Hippocampal formation (tissue), 2 donors: ENCODE measurements around the gene NRAP.
A peak's percentile ranks its signal among the peaks of the same experiment; 100 is the strongest.

Experiments used
- DNase-seq, 2 donors: peaks; one replicate each; lab custom pipeline; 2025; lab: John Stamatoyannopoulos, UW

Gene NRAP

DNA sequence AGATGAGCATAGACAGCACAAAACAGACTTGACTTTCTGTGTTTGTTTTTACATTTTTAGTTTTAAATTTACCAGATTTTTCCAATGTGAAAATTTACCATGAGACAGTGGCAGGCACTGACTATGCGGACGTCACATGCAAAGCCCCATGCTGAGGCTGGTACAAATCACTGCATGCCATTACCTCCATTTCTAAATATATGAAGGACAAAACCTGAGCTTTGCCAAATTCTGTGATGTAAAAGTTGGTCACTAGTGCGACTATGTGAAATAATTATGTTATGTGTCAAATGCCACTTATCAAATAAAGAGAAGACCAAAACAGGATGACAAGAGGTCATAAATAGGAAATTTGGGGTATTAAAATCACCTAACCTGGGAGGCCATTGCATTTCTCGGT, 22.1 kb downstream of the NRAP start:
- no peak for DNase-seq

DNA sequence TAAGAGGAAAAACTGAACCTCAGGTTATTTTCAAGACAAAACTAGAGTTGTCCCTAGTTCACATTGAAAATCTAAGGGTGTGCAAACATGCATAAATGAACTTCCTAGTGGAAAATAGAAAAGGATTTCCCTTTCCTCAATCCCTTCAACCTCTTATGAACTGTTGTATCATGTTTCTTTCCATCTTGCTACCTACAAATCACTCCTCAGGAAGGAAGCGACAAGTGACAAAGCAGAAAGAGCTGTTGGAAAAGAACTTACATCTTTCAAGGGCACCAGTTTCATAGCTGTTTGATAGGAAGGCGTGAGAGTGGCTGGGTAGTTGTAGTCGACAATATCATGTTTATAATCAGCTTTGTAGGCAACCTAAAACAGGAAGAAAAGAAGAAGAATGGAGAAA, 23.9 kb downstream of the NRAP start:
- no peak for DNase-seq

DNA sequence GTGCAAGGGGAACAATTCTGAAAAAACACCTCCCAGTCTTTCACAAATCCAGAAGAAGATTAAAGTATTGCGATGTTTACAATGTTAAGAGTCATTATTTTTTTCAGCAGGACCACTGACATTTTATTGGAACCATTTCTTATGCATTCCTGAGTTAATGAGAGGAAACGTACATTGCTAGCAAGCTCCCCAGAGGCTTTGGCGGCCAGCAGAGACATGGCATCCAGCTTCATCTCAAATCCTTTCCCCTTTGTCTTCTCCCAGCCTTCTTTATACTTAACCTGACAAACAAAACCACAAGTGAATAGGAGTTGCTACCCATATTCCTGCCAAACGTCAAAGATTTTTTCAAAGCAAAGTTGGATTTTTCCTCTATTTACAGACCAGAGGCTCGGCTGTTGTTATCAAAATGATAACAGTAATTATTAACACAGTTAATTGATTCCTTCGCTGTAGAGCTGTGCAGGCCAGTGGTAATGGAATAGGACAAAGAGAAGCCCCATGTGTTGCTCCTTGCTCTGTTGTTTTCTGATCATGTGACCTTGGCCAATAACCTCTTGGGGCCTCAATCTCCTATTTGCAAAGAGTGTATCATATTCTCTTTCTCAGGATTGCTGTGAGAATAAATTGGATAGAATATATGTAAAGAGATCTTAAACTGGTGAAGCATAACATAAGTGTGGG, 32.0 kb downstream of the NRAP start:
- DNase-seq: no peak

DNA sequence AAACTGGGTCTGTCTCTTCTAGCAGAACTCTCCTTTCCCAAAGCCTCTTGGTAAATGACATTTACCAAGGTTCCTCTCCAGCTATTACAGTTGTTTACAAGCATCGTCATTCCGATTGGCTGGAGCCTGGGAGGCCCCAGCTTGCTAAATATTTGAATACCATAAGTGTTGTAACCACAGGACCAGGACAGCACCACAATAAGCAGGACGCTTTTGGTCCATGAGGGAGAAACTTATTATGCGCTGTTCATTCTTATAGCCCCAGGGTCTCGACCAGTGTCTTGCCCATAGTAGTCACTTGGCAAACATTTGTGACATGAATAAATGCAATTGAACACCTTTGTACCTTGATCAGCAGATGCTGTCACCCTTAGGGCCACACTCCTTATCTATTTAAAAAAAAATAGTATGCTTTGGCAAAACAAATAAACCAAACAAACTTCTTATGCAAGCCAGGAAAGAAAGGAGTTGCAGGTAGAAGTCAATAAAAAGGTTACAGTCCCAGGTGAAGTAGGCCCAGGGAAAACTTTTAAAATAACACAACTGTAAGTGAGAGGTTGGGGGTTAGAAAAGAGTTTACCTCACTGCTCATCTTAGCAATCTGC, 32.8 kb downstream of the NRAP start:
- DNase-seq: no peak

DNA sequence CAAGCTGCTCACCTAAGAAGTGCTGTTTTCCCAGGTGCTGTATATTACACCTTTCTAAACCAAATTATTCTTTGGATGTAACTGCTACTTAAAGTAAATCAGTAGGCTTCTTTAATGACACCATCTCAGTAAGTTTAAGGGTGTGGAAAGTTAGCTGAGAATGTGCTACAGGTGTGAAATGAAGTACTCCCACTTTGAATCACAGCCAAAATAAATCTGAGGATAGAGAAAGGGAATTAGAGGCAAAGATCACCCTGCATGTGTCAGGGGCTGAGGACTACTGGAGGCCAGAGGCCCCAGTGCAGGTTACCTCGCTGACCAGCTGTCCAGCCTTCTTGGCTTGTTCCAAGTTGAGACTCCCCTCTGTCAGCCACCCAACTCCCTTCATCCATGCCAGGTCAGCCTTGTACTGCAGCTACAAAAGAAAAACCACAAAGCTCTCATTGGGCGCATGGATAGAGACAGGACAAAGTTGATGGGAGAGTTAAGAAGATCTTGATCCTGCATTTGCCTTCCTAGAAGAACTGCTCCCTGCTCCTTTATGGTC, 35.2 kb downstream of the NRAP start:
- no peak for DNase-seq

DNA sequence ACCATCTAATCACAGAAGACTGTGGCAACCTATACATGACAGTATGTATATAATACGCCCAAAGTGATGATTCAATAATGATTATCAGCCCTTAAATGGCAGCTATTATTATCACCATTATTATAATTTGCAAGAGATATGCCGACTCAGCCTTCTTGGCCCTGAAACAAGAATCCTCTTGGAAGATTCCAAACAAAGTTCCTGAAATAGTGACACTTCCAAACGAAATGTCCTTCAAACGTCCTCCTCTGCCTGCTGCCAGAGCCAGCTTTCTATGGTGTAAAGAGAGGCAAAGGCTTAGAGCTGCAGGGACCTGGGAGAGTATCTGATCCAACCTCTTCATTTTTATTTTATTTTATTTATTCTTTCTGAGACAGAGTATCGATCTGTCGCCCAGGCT, 36.0 kb downstream of the NRAP start:
- DNase-seq: no peak

DNA sequence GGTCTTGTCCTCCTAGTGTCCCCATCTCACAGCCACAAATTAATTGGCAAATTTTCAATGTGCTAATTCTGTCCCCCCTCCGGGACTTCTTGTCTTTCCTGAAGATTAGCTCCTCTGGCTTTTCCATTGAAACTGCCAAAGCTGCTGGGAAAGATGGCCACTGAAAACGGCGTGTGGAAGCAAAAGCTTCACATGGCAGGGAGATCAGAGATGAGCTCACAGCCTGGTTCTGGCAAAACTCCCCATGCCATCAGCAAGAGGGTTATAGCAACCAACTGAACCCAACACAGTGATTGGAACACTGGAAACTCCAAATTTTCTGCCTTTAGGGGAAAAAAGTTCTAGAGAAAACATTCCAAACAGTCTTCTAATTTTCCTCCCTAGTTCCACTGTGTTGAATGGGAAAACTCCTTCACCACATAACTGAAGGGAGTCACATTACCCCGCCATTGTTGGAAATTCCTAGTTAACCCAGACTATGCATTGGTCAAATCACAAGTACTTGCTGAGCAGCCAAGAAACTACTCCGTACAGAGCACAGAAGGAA, 37.0 kb downstream of the NRAP start:
- DNase-seq: no peak

DNA sequence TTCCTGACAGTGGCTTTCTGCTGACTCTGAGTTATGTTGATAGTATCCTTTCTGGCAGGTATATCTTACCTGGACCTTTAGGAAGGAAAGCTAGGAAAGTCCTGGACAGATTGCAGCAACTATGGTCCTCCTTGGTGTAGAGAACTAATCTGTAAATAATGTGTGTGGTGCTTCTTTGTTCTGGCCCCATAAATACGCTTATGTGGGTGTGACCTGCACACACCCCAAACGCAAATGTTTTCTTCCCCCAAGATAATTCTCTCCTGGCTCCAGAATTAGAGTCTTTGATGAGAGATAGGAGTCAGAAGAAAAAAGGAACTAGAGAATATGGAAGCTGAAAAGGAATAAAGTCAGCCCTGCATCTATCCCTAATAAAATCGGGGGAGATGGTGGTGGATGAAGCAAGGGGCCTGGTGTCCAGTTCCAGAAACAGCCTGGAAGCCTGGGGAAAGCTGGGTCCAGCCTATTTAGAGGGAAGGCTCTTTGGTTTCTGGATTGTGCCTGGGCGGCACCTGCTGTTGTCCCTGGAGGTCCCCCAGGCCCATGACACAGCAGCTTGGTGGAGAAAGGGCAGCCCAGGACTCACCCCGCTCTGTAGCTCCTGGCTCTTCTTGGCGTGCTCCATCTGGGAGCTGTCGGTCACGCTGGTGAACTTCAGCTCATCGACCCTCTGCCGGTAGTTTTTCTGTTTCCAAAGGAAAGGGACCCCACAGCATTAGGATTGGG, 38.2 kb downstream of the NRAP start:
- no peak for DNase-seq

DNA sequence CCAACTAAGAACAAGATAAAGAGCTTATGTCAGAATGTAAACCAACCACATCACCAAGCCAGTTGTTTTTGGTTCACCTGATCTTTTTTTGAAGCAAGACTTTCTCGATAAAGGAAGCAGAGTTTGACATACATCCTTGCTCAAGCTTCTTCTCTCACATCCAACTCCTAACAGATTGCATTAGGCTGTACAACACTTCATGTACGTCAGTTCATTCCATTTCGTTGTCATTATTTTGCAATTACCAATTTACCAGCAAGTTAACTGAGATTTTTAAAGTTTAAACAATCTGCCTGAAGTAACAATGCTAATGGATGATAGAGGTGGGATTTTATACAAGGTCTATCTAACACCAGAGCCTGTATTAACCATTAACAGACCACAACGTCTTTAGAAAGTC, 41.0 kb downstream of the NRAP start:
- no peak for DNase-seq

DNA sequence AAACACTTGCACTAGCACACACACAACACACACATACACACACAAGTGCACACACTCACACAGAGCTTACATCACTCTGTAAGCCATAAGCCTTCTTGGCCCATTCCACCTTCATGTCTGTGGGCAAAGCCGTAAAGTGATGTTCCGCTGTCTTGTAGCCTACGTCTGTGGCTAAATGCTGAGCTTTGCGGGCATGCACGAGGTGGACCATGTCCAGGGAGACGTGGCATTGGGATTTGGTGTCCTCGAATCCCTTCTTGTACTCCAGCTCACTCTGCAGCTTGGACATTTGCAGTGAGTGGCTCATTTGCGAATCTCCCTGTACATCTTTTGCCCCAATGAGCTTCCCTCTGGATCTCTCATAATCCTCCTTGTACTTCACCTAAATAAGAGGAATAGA, 42.0 kb downstream of the NRAP start:
- DNase-seq: no peak

DNA sequence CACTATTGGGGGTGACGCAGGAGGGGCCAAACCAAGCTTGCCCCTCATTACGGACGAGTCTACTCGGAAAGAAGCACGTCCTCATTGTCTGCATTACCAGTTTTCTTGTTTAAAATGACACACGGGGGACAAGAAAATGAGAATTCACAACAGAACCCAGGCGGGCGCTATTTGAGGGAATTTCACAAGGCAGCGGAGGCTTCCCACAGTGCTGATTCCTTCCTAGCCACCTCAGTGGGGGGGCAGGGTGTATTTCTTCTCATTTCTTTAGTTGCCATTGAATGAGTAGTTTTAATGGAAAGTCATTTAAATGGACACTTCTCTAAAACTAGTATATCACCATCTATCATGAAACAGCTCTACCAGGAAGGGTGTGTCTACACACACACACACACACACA, 42.9 kb downstream of the NRAP start:
- DNase-seq: no peak

DNA sequence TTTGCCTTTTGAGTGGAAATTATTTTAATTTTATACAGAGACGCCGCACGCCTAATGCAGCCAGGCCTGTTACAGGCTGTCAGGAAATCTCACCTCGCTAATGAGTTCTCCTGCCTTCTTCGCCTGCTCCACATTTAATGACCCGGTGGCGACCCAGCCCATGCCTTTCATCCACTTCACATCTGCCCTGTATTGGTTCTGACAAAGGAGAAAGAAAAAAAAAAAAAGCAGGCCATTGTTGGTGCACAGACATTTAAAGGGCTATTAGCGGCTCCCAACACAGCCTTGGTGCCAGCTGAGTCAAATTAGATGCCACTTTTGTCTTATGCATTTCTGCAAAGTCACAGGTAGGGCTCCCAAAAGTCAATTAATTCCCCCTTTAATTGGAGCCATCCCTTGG, 43.3 kb downstream of the NRAP start:
- DNase-seq: no peak

DNA sequence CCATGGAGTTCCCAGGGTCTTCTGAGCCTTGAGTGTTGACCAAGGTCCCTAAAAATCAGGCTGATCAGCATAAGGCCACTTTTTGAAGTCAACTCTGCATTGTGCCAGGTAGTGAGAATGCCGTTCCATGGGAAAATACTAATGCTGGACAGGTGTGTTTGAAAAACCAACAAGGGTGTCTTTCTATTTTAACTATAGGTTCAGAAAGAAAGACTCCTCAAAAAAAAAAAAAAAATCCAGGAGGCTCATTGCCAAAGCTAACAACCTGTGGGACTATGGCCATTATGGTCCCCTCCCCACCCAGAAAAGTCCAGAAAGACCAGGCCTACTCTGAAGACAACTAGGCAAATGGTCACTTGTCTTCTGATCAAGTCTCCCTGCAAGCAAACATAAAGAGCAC, 44.4 kb downstream of the NRAP start:
- DNase-seq: no peak

DNA sequence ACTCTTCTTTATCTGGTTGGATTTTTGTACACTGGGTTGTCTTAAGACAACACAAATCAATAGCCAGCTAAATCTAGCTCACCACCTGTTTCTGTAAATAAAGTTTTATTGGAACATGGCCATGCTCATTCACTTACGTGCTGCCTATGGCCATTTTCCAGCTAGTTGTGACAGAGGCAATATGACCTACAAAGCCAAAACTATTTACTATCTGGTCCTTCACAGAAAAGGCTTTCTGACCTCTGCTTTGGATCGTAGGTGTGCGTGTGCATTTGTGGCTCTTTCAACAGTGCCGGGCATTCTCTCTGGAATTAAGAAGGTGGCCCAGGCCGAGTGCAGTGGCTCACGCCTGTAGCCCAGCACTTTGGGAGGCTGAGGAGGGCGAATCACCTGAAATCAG, 45.5 kb downstream of the NRAP start:
- no peak for DNase-seq

DNA sequence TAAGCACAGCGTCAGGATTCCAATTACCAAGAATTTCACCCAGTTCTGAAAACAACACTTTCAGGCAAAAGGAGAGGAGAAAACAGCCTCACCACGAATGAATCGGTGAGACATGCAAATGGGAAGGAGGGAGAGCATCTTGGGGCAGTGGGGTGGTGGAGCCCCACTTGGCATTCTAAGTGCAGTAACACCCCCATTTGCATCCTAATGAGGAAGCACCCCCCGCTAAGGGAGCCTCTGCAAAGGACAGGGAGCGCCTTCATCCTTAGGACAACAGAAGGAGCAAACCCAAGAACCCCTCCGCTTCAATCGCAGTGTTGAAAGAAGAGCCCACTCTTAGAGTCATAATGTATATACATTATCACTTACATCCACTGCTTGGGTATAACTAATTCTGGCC, 46.8 kb downstream of the NRAP start:
- no peak for DNase-seq

DNA sequence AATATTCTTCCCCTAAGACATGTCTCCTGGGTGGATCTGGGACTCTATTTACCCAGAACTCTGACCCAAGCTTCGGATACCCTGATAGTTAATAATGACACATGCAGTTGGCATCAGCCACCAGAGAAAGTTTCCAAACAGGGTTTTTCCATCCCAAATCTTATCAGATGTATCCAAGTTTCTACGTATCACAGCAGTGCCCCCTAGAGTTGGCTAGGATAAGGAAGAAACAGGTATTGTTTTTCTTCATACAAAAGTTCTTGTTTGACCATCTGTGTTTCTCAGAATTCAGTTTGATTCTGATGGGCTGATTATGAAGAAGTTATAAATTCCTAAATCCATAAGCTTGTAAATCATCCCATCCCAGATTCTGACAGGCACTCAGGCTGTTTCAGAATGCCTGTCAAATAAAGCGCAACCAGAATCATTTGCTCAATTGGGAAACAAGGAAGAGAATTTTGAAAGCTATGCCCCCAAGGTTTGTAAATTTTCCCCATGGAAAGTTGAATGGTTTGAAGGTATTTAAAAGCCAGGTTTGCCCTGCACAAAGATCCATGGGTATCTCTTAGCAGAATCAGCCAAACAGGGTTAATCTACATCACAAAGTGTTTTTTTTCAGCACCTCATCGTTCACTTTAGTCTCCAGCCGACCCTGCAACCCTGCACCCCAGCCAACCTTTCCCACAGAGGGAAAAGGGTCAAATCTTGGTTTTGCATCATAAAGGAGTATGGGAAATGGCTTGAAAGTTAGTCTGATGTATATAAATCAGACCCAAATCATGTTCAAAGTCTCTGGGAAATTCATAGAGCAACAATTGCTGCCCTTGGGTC, 47.4 kb downstream of the NRAP start:
- no peak for DNase-seq

DNA sequence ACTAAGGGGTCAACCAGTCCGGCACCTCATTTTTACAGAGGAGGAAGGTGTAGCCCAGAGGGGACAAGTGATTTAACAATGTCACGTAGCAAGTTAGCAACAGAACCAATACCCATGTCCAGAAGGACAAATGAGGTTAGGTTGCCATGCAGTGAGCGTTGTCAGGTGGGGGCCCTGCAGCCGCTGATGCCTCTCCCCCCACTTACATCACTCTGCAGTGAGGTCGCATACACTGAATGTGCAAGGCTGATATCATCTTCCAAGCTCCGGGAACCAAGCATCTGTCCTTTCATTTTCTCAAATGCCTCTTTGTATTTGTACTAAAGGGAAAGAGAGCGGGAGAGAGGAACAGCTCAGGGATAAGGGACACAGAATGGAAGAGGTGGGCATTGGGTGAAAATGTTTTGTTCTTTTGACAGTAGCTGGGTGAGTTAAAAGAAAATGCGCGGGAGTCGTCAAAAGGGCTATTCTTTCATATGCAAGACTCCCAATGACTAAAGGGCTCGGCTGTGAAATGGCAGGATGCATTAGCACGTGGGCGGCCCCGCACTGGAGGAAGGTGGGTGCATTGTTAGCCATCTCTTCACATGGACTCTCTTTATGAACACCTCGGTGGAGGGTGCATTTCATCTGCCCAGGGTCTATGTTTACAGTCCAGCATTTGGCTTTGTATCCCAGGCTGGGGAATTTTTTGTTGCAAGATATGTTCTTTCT, 49.7 kb downstream of the NRAP start:
- peak in 1 of 2 donors; percentile 3 for DNase-seq

DNA sequence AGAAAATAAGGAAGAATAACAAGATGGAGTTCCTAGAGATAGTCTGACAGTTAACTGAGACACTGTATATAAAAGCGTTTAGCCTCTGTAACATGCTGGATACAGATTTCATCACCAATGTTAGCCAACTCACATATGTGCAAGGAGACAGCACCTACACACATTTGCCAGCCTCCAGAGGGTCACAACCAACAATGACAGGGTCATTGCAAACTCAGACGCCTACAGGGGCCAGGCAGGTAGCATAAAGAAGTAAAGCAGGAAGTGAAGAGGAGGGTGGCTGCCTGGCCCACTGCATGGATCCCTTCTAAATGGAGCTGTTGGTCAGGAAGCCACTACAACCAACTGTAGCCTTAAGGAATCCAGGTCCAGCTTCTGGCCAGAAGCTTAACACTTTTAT, 50.4 kb downstream of the NRAP start:
- no peak for DNase-seq

DNA sequence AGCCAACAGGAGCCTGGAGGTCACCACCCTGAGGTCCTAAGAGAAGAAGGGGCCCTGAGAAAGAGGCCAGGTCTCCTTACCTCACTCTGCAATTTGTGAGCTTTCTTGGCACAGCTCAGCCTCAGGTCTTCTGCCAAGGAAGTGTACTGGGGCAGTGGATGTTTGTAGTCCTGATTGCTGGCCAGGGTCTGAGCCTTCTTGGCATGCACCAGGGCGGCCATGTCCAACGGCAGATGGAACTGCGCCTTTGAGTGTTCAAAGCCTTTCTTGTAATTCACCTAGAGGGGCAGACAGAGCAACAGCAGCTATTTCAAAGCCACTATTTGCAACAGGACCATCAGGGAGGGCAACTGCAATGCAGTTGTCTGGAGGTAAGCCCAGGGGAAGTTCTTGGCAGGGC, 51.7 kb downstream of the NRAP start:
- peak; percentile 9 to 43 for DNase-seq

DNA sequence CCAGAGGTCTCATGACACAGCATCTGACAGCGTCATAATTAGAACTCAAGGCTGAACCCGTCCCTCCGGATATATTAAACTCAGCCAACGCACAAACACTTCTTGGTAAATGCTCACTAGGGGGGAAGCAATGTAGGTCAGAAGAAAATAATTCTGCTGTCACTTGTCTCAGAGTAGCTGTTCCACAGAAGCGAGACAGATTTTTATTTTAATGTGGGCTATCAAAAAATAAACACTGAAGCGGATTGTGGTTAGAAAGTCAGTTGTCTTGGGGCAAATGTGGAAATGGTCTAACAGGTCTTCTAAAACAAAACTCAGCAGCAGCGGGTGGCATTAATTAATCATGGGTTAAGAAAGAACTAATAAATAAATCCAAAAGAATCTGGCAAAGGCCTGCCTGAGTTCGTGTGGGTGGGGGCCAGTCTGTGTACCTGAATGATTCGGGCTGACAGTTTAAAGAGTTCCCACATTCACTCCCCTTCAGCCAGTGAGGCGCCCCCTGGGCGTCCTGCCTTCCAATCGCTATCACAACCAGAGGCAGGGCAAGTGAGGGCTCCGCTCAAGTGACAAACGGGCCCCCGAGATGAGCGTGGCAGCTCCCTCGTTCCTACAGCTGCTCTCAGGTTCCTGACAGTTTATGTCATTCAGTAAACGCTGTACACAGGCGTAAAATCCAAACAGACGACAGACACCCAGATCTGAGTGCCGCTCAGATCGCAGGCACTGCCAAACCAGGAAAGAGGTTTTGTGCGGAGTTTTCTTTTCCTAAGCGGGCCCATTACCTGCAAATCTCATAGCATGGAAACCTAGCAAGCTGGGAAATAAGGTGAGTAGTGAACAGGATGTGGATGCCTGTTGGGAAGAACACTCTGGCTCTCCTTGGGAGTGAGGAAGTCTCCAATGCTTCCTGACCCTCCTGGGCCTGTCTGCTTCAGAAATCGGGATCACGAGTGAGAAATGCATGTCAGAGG, 52.9 kb downstream of the NRAP start:
- DNase-seq: no peak
